HepG2 (cell line): ENCODE results near the gene GALNT9.

Experiments used
- BRCA1 ChIP-seq: sonication (generic); formaldehyde crosslinking; IDR thresholded peaks from 2 replicates; pipeline ENCODE4 v1.4.0; 2020; ENCODE audit warnings: missing genetic modification reagents
- MAZ ChIP-seq, 2 experiments: sonication (generic) in 1 of 2; formaldehyde crosslinking in 1 of 2; IDR thresholded peaks; 2 replicates each; pipeline versions ENCODE4 v1.5.0 to v1.6.1; 2012 to 2020; ENCODE audit warnings: low read depth in 2 of 2, mild to moderate bottlenecking in 2 of 2, borderline replicate concordance in 1 of 2, improper control_type of control experiment in 1 of 2, low read length in 1 of 2, missing genetic modification reagents in 1 of 2, moderate library complexity in 1 of 2
- POLR2A ChIP-seq, 2 experiments: IDR thresholded peaks; 2 replicates each; pipeline ENCODE4 v1.6.1; 2011; ENCODE audit warnings: low read depth in 2 of 2, low read length in 2 of 2, mild to moderate bottlenecking in 1 of 2, moderate library complexity in 1 of 2; ENCODE audit not compliant: insufficient read depth in 1 of 2
- POLR2AphosphoS5 ChIP-seq: IDR thresholded peaks from 2 replicates; pipeline ENCODE4 v1.6.1; 2012; ENCODE audit warnings: low read depth, low read length
- RFX3 ChIP-seq: IDR thresholded peaks from 2 replicates; pipeline ENCODE4 v1.6.1; 2016; ENCODE audit warnings: missing biosample characterization, missing genetic modification reagents
- ZHX1 ChIP-seq: sonication (generic); formaldehyde crosslinking; IDR thresholded peaks from 2 replicates; pipeline ENCODE4 v1.8.1; 2022; ENCODE audit warnings: low read depth, mild to moderate bottlenecking, missing genetic modification reagents
- ZNF530 ChIP-seq: sonication (generic); formaldehyde crosslinking; IDR thresholded peaks from 2 replicates; pipeline ENCODE4 v1.5.0; 2020; ENCODE audit warnings: low read depth, mild to moderate bottlenecking, missing genetic modification reagents
- ZNF558 ChIP-seq: sonication (generic); formaldehyde crosslinking; IDR thresholded peaks from 2 replicates; pipeline ENCODE4 v1.9.0; 2022; ENCODE audit warnings: mild to moderate bottlenecking, missing genetic modification reagents, borderline replicate concordance
- TF ChIP-seq, protein P1 (sequence below): sonication (generic); formaldehyde crosslinking; IDR thresholded peaks from 2 replicates; pipeline ENCODE4 v1.5.0; 2020; ENCODE audit warnings: mild to moderate bottlenecking, missing genetic modification reagents, moderate library complexity
- TF ChIP-seq, protein P2 (sequence below): sonication (generic); formaldehyde crosslinking; IDR thresholded peaks from 2 replicates; pipeline ENCODE4 v1.4.0; 2020; ENCODE audit warnings: missing genetic modification reagents

DNA sequence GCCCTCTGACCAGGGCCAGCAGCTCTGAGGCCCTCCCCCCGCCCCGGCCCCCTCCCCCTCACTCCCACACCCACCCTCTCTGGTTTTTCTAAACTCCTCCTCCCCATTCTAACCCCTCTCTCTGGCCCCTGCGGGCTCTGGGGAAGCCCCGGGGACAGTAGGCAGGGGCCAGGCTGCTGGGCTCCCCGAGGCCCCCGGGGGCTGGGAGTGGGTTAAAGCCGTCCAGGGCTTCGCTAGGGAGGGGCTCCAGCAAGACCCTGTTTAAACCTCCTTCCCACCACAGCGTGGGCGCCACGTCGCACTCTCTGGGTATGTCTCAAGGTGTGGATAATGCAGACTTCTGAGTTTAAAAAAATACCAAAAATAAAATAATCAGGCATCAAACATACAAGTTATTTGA is 51.4 kb downstream of the GALNT9 start:
- TF ChIP-seq ZNF530 (CRISPR knock-in tag) = no peak
- TF ChIP-seq ZNF558 (CRISPR knock-in tag) = no peak
- no peak for TF ChIP-seq RFX3
- no peak for TF ChIP-seq POLR2A (IDR thresholded peaks at IDR 0.05; ENCODE audit: insufficient read depth in 1 of 2, low read depth in 2 of 2, low read length in 2 of 2)
- no peak for TF ChIP-seq MAZ (IDR thresholded peaks at IDR 0.05; ENCODE audit: borderline replicate concordance, low read depth, low read length)
- TF ChIP-seq MAZ (CRISPR knock-in tag; IDR thresholded peaks at IDR 0.05; ENCODE audit: low read depth) = no peak
- TF ChIP-seq, protein P1, sequence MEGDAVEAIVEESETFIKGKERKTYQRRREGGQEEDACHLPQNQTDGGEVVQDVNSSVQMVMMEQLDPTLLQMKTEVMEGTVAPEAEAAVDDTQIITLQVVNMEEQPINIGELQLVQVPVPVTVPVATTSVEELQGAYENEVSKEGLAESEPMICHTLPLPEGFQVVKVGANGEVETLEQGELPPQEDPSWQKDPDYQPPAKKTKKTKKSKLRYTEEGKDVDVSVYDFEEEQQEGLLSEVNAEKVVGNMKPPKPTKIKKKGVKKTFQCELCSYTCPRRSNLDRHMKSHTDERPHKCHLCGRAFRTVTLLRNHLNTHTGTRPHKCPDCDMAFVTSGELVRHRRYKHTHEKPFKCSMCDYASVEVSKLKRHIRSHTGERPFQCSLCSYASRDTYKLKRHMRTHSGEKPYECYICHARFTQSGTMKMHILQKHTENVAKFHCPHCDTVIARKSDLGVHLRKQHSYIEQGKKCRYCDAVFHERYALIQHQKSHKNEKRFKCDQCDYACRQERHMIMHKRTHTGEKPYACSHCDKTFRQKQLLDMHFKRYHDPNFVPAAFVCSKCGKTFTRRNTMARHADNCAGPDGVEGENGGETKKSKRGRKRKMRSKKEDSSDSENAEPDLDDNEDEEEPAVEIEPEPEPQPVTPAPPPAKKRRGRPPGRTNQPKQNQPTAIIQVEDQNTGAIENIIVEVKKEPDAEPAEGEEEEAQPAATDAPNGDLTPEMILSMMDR = no peak
- no peak for TF ChIP-seq ZHX1 (CRISPR knock-in tag)
- TF ChIP-seq, protein P2, sequence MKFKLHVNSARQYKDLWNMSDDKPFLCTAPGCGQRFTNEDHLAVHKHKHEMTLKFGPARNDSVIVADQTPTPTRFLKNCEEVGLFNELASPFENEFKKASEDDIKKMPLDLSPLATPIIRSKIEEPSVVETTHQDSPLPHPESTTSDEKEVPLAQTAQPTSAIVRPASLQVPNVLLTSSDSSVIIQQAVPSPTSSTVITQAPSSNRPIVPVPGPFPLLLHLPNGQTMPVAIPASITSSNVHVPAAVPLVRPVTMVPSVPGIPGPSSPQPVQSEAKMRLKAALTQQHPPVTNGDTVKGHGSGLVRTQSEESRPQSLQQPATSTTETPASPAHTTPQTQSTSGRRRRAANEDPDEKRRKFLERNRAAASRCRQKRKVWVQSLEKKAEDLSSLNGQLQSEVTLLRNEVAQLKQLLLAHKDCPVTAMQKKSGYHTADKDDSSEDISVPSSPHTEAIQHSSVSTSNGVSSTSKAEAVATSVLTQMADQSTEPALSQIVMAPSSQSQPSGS (CRISPR knock-in tag) = no peak
- no peak for TF ChIP-seq BRCA1
- TF ChIP-seq POLR2AphosphoS5 = no peak
